Embryonic facial prominence (tissue), 1 donor: Measurements from ENCODE around the gene CTBP1.

Experiments used
- DNase-seq: peaks from one replicate; pipeline ENCODE4 v3.0.0-alpha.2; 2016; ENCODE audit errors: extremely low spot score

Gene CTBP1

DNA sequence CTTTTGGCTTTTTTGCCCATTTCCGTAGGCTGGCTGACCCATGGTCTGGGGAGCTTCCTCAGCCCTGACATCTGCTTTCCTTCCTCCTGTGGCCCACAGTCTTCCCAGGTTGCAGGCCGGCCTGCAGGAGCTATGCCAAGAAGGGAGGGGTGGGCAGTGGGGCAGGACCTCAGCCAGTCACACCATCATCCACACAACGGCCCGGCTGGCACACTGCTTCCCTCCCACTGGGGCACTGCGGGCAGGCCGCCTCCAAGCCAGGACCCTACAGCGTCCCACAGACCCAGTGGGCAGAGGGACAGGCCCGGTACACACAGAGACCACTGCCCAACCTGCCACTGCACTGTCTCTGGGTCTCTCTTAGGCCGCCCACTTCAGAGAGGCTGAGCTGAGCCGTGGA is 38.0 kb downstream of the CTBP1 start:
- no peak for DNase-seq

DNA sequence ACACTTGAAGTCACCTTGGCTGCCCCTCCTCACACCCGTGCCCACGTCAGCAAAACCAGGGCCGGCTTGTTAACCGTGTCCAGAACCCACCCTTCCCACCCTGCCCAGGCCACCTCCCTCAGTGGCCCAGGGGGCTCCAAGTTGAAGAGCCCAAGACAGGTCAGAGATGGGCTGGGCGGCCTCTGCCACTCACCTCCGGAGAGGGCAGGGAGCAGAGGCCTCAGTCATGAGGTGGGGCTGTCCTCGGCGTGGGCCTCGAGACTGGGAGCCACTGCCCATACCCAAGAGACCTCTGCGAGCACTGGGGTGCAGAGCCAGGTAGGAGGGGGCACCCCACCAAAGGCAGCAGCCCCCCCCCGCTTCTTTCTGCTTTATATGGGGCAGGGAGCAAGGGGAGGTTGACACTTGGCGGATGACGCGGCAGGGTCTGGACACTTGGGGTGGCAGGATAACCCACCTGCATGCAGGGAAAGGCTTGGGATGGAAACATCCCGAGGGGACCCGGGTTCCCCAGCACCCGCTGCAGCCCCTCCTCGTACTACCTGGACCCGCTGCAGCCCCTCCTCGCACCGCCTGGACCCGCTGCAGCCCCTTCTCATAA is 38.6 kb downstream of the CTBP1 start:
- DNase-seq = no peak

DNA sequence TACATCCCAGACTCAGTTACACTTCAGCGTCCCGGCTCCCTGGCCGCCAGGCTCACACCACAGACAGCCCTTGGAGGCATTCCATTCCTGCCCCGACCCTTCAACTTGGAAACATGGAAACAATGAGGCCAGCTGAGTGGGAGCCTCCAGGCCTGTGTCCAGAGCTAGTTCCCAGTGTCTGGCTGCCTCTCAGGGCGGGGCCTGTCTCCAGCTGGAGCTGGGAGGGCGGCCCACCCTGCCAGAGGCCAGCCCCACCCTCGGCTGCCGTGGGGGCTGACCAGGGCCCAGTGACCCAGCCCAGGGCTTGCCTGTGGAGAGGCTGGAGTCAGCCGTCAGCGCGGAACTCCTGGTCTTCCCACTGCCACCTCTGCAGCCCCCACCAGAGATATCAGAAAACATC is 39.1 kb downstream of the CTBP1 start:
- no peak for DNase-seq

DNA sequence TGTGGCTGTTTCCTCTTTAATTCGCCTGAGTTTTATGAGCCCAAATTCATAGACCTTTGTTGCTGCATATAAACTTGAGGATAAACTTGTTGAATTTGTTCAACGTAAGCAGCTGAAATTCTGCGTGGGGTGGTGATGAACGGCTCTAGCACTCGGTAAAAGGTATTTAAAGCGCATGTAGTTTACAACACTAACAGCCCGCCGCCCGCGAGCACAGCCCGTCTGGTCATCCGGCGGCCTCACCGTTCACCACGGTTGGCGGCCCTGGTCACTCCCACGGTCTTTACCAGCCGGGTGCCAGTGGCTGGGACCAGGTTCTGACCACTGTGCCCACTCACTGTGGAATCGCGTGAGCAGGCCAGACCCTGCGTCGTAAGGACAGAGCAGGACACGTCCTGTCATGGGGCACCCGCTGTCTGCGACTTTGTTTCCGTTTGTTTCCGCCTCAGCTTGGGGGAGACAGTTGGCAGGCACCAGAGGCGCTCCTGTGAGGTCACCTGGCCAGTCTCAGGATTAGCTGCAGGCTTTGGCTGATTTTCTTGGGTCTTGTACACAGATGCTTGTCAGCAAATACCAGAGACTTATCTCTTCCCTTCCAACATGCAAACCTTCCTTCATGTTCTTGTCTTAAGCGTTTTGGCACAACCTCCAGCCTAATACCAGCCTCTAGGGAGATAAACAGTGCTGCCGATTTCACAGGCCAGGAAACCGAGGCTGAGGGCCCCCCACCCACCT is 39.8 kb downstream of the CTBP1 start:
- DNase-seq = no peak

DNA sequence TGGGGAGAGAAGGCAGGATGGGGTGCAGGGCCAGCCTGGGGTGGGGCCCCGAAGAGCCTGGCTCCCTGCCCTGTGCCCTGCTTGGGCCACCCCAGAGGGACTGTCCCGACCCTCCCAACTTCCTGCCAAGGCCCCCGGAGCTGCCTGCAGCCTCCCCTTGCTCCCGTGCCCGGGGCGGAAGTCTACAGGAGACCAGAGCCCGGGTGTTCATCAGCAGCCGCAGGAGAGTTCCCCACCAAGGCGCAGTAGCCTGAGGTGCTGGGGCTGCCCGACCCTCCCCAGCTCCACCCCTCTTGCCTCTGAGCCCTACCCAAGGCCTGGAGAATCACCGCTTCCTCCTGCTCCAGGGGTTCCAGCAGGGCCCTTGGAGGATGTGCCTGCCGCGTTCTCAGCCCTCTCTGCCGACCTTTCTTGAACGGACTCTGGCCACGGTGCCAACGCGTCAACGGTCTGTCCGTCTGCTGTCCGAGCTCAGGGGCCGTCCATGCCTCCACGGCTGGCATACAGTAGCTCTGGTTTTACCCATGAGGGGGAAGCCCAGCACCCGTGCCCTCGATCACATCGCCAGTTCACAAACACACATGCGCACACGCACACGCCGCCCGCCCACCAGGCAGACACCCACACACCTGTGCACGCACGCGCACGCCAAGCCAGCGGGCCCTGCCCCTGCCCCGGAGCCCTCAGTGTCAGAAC is 40.5 kb downstream of the CTBP1 start:
- DNase-seq = no peak

DNA sequence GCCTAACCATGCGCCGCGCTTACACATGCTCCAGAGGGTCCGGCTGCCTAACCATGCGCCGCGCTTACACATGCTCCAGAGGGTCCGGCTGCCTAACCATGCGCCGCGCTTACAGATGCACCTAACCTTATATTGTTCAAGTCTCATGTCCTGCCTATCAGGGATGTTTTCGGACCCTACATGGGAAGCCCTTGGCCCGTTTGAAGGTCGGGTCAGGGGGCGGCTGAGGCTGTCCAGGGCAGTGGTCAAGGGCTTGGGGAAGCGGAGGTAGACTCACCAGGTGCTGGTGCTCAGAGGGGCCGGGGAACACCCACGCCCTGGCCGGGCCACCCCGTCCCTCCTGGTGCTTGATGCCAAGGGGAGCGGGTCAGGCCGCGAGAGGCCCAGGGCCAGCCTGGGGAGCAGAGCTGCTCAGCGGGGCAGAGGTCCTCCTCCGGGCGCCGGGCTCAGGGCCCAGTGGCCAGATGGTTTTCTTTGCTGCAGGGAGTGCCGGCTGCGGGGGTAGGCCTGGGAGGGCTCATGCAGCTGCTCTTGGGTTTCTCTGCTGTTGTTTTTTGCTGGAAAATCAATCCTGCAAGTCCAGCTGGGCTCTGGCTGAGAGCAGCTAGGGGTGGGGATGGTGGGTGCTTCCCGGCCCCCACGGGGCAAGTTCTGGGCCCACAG is 41.2 kb downstream of the CTBP1 start:
- DNase-seq = no peak

DNA sequence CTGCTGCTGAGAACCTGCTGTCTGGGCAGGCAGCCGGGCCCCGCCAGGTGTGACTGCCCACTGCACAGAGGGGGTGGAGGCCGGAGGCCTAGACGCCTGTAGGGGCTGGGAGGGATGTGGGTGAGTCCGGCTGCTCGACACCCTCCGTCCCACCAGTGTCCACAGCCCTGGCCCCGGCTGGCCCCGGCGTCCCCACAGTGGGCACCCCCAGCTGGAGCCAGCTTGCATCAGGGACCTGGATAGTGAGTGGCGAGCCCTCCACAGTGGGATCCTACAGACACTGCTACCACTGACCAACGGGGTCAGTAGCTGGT is 41.8 kb downstream of the CTBP1 start:
- DNase-seq = no peak

DNA sequence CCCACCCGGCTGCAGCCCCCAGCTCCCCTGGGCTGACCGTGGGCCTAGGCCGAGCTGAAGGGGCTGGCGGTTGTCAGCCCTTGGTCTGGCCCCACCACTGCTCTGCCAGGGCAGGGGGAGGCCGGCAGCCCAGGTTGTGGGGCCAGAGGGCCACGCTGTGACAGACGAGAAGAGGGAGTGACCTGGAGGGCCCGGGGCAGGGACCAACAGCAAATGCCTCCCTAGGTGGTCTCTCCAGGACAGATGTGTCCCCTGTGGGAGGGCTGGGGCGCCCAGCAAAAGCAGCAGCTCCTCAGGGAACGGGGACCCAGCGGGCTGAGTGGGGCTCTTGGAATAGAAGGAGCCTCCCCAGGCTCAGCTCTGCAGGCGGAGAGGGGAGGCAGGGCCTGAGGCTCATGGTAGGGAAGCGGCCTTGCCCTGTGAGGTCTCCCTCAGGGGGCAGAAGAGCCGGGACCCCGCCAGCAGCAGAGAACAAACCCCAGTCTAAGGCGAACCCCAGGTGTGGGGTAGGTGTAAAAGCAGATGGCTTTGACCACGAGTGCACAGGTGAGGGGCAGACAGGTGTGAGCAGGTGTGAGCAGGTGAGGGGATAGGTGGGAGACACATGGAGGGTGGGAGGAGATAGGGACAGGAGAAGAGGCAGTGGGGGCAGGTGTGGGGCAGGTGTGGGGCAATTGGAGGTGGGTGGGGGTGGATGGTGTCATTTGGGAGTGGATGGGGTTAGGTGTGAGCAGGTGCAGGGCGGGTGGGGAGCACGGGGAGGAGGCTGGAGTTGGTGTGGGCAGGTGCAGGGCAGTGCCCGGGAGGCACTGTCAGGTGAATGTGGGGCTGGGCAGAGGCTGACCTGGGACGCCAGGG is 42.4 kb downstream of the CTBP1 start:
- DNase-seq = no peak

DNA sequence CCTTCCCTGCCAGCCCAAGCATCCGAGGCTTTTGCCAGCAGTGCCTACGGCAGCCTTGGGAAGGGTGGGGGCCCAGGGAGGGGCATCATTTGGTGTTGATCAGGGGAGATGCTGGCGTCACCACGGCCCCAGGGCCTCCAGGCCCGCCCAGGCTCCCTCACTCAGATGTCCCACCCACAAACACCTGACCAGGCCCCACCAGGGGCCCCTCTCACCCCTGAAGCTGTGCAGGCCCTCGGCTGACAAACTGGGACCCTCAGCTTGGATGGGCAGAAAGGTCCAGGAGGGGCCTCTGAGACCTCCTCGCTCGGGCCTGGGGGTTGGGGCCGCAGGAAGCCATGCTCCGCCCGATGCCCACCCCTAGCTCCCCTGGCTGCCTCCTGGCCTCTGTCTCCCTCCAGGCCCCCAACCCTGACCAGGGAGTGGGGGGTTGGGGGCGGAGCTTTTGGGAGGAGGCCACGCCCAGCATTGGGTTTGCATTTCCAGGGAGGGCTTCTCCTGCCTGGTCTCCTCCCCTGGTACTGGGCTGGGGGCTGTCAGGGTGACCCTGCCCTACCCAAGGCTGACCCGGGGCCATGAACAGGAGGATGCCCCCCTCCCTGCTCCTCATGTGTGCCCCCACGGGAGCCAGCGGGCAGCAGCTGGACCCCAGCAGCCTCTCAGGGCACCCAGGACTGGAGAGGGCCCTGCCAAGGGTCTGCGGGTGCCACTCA is 43.2 kb downstream of the CTBP1 start:
- no peak for DNase-seq

DNA sequence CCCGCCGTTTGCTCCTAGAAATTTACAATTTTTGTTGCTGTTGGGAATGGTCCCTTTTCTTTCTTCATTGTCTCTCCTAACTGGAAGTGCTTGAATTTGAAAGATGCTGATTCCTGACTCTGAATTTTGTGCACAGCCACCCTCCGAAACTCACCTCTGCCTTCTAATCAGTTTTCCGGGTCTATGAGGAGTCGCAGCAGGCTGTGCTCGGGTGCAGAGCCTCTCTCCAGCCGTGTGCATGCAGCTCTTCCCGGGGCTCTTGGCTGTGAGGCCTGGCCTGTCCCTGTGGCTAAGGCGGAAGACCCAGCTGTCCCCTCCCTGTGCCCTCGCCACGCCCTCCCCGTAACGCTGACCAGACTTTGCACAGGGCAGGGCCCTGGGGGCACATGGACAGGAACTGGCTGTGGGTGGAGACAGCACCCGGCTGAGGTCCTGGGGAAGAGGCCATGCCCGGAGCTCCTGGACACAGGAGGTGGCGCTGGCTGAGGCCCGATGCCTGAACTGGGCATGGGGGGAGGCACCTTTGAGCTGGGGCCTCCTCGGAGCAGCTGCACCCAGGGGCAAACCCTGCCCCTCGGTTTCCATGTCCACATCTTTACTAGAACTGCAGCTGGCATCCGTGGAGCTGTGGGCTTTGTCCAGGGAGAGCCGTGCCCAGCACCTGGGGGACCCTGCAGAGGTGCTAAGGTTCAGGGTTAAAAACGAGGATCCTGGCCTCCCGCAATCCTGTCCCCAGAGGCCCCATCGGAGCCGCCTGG is 43.9 kb downstream of the CTBP1 start:
- no peak for DNase-seq

DNA sequence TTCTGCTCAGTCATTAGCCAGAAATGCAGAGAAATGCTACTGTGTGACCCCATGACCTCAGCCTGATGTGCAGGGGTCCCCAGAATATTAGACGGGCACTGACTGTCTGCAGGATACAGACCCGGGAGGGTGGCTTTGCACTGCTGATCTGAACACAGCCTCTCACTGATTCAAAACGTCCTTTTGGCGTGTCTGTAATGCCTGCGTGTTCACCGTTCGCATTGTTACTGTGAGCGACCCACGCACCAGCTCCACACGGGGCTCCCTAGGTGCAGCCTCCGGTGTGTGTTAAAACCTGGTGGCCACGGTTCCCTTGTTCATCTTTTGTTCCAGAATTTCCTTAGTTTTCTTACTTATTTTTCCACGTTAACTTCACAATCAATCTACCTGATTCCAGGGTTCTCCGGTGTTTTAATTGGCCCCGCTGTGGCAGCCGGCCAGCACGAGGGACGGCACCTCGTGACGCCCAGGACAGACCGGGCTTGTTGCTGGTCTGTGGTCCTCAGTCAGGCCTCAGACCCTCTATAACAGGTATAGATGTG is 44.6 kb downstream of the CTBP1 start:
- no peak for DNase-seq

DNA sequence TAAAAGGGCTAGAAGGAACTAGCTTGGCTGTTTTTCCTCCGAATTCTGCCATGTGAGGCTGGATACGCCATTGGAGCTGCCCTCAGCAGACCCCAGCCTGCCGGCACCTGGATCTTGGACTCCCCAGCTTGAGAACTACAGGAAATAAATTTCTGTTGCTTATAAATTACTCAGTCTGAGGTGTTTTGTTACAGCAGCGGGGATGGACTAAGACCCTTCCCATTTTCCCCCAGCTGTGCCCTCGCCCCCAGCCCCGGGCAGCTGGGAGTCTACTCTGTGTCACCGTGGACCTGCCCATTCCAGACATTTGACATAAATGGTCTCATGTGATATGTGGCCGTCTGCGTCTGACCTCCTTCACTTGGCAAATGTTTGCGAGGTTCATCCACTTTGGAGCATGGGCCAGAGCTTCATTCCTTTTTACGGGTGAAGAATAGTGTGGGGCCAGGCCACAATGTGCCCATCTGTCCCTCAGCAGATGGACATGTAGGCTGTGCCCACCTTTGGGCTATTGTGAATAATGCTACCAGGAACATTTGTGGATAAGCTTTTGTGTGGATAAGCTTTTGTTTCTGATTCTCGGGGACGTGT is 45.8 kb downstream of the CTBP1 start:
- no peak for DNase-seq

DNA sequence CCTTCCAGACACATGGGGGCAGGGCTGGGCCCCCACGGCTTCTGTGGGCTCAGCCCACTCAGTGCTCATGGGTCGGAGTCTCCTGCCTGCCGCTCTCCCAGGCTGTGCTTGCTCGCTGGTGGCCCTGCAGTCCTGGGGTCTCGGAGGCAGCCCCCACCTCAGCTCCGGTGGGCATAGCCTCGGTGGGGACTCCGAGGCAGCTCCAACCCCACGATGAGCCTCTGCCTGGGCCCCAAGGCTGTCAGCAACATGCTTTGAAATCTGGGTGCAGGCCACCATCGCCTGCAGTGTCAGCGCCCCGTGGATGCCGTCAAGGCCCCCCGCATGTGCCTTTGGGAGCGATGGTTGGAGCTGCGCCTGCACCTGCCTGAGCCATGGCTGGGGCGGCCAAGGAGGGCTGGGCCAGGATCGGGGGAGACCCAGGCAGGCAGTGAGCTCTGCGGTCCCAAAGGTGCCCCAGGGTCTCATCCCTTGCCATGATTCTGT is 46.4 kb downstream of the CTBP1 start:
- DNase-seq = no peak

DNA sequence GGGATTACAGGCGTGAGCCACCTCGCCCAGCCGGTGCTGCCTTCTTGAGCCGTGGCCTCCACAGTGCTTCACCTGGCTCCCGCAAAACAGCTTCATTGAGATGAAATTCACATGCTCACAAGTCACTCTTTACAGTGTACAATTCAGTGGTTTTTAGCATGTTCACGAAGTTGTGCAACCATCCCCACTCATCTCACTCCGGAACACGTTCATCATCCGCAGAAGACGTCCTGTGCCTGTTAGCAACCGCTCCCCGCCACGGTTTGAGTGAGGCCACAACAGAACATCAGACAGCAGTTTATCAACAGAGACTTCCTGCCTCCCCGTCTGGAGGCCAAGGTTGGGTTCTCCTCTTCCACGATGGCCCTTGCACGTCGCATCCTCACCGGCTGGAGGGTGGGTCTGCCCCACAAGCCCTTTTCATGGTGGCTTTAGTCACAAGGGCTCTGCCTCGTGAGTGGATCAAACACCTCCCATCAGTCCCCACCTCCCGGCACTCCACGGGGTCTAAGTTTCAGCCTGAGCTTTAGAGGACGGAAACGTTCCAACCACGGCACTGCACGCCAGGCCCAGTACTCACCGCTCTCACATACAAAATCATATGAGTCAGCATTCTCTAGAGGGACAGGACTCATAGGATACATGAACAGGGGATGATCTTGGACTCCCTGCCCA is 46.9 kb downstream of the CTBP1 start:
- no peak for DNase-seq

DNA sequence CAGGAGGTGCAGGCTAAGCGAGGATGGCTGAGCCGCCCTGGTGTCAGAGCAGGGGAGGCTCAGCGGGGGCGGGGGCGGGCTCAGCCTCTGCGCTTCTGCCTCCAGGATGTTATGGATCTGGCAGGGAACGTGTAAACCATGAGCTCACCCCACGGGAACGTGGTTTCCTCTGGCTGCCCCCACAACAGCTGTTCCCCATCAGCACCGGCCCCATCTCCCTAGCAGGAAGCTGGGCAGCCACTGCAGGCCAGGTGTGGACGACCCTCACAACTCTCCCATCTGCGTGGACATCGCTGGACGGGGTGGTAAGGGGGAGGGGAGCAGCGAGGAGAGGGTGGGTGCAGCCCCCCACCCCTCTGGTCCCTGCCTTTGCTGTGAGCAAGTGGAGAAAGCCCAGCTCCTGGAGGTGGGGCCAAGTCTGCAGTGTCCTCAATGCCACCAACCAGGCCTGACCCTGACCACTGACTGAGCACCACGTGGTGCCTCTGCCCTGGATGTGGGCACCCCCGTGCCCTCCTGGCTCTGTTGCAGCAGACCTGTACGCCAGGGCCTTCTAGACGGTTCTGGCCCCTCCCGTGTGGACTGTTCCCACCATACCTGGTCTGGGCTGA is 48.4 kb downstream of the CTBP1 start:
- peak; percentile 59 for DNase-seq

DNA sequence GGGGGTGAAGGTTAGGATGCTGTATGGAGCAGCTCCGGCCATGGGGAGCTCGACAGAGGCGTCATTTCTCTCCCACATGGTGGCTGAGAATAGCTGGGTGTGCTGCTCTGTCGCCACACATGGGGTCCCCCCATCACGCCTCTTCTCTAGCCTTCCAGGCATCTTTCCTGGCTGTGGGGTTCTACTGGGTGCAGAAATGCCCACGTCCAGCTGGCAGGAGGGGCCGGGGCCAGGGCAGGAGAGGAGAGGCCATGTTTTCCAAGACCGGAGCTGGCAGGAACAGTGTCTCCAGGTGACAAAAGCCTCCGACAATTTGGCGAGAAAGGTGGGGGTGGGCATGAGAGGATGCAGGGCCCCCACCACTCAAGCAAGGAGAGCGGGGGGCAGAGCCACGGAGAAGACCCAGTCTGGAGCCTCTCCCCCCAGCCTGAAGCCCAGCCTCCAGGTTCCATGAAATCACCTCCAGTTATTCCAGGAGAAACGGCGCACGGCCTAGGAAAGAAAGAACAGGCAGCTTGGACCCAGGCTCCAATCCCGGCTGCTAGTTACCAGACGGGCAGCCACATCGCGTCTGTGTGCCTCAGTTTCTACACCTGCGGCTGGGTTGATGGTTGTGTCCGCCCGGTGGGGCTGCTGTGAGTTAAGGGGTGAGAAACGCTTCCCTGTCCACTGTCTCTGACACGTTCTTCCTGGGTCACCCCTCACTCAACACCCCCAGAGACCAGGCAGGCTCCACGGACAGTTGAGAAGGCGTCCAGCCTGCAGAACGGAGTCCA is 49.2 kb downstream of the CTBP1 start:
- DNase-seq = no peak

DNA sequence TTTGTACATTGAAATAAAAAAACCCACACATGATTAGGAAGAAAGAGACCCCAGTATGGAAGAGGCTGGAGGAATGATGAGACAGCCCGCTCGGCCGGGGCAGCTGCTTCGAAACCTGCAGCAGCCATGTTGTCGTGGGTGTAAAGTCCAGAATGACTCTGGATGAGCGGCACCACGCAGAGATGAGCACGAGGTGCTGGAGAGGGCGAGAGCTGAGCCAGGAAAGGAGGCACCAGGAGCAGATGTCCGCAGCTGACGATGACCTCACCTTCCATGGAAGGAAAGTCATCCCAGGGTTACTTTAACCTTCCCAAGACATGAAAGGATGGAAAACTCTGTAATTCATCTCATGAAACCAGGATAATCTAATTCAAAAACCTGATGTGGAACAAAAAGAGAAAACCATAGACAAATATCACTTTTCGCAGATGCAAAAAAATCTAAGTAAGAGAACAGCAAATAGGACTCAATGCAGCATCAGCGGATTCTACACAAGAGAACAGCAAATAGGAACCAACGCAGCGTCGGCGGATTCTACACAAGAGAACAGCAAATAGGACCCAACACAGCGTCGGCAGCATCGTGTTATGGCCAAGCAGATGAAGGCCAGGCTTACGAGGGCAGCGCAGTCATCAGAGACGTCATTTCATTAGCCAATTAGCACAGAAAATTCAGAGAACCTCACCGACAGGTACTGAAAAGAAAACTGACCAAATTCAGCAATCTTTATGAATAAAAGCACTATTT is 50.7 kb downstream of the CTBP1 start:
- no peak for DNase-seq
